SU-DHL-6 (cell line): ENCODE results near the gene NOD1.

Experiments used
- EZH2phosphoT487 ChIP-seq: fragments of 200-600 bp; sonication (generic), shearing (Covaris generic); conservative IDR thresholded peaks from 2 replicates; pipeline ENCODE4 v1.6.1; 2018; ENCODE audit warnings: mild to moderate bottlenecking, antibody characterized with exemption, low read length, moderate library complexity, mixed read lengths
- TF ChIP-seq, protein P1 (sequence below): fragments of 200-600 bp; sonication (generic); IDR thresholded peaks from one replicate; pipeline ENCODE4 v1.5.1; 2017; ENCODE audit warnings: antibody characterized with exemption, mild to moderate bottlenecking, low read length, moderate library complexity; ENCODE audit not compliant: insufficient read depth, poor library complexity, severe bottlenecking

DNA sequence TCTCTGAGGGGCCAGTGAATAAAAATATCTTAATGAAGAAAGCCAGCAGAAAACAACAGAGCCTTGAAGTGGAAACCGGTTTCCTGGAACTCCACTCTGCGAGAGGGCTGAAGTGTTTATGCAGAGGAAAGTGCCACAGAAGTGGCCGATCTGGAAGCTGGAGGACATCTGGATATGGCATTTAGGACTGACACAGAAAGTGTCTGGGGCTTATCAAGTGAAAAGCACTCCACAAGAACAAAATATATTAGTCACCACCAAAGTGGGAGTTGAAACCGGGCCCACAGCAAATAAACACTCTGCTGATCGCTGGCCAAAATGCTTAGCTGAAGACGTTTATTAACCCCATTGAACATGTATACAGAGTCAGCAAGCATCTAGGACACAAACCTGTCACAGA lies 7.8 kb downstream of the NOD1 start:
- TF ChIP-seq, protein P1, sequence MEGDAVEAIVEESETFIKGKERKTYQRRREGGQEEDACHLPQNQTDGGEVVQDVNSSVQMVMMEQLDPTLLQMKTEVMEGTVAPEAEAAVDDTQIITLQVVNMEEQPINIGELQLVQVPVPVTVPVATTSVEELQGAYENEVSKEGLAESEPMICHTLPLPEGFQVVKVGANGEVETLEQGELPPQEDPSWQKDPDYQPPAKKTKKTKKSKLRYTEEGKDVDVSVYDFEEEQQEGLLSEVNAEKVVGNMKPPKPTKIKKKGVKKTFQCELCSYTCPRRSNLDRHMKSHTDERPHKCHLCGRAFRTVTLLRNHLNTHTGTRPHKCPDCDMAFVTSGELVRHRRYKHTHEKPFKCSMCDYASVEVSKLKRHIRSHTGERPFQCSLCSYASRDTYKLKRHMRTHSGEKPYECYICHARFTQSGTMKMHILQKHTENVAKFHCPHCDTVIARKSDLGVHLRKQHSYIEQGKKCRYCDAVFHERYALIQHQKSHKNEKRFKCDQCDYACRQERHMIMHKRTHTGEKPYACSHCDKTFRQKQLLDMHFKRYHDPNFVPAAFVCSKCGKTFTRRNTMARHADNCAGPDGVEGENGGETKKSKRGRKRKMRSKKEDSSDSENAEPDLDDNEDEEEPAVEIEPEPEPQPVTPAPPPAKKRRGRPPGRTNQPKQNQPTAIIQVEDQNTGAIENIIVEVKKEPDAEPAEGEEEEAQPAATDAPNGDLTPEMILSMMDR = no peak
- no peak for TF ChIP-seq EZH2phosphoT487
